GM12878 (cell line): ENCODE data around the gene BAZ2B.

ENCODE experiments used
- EZH2 ChIP-seq: IDR thresholded peaks from 2 replicates; pipeline ENCODE4 v1.6.1; 2012; ENCODE audit warnings: low read depth, mild to moderate bottlenecking, control low read depth, inconsistent platforms, low read length, borderline replicate concordance; ENCODE audit not compliant: control insufficient read depth
- GABPA ChIP-seq: IDR thresholded peaks from 2 replicates; pipeline ENCODE4 v1.6.1; 2014; ENCODE audit warnings: antibody characterized with exemption, low read depth, mild to moderate bottlenecking, inconsistent platforms

DNA sequence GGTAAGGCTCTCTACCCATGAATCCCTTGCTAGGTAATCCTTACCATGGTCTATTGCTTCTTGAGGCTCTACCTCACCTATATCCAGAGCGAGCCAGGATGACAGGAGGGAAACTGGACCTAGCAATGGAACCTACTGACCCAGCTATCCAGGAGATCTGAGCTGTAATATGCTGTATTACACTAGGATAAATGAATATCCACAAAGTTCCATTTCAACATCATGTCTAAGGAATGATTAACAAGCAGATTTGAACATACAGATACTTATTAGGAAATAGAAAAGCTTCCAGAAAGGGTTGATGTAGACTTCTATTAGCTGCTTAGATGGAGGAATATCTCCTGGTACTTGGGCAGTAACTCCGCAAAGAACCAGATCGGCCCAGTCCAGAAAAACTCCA lies 110.1 kb downstream of the BAZ2B start:
- no peak for TF ChIP-seq GABPA
- no peak for TF ChIP-seq EZH2
